CD4-positive, alpha-beta T cell treated with Interferon gamma for 1 hour (primary cell): ENCODE measurements around the gene DSCAML1.

ENCODE experiments used
- DNase-seq: peaks from one replicate; pipeline ENCODE4 v3.0.0-alpha.2; 2020

The DSCAML1 gene

GRCh38 chr11:117600234-117600783 is 196.7 kb downstream of the DSCAML1 start:
- DNase-seq, result no peak

GRCh38 chr11:117597071-117597470 is 199.9 kb downstream of the DSCAML1 start:
- DNase-seq, result no peak

GRCh38 chr11:117595440-117595839 is 201.6 kb downstream of the DSCAML1 start:
- DNase-seq, result no peak

- no peak for DNase-seq
Measured at GRCh38 chr11:117594721-117595120, 202.3 kb downstream of the DSCAML1 start.

- DNase-seq, result no peak
Measured at GRCh38 chr11:117593065-117593464, 204.0 kb downstream of the DSCAML1 start.

GRCh38 chr11:117591316-117592039 is 205.5 kb downstream of the DSCAML1 start:
- DNase-seq, result no peak

GRCh38 chr11:117589063-117589462 is 208.0 kb downstream of the DSCAML1 start:
- no peak for DNase-seq

- no peak for DNase-seq
Measured at GRCh38 chr11:117588166-117588810, 208.7 kb downstream of the DSCAML1 start.

- no peak for DNase-seq
Measured at GRCh38 chr11:117587416-117587815, 209.6 kb downstream of the DSCAML1 start.

- no peak for DNase-seq
Measured at GRCh38 chr11:117586392-117586791, 210.6 kb downstream of the DSCAML1 start.

- no peak for DNase-seq
Measured at GRCh38 chr11:117585631-117586030, 211.4 kb downstream of the DSCAML1 start.

GRCh38 chr11:117584056-117584830 is 212.8 kb downstream of the DSCAML1 start:
- DNase-seq, result no peak

- no peak for DNase-seq
Measured at GRCh38 chr11:117583063-117583801, 213.8 kb downstream of the DSCAML1 start.

- DNase-seq, result no peak
Measured at GRCh38 chr11:117582433-117582832, 214.6 kb downstream of the DSCAML1 start.

- no peak for DNase-seq
Measured at GRCh38 chr11:117580866-117581265, 216.2 kb downstream of the DSCAML1 start.

- DNase-seq, result no peak
Measured at GRCh38 chr11:117579161-117579560, 217.9 kb downstream of the DSCAML1 start.

- no peak for DNase-seq
Measured at GRCh38 chr11:117575856-117576255, 221.2 kb downstream of the DSCAML1 start.

- DNase-seq, result no peak
Measured at GRCh38 chr11:117574551-117574950, 222.5 kb downstream of the DSCAML1 start.

GRCh38 chr11:117573326-117573725 is 223.7 kb downstream of the DSCAML1 start:
- DNase-seq, result no peak

- DNase-seq, result no peak
Measured at GRCh38 chr11:117572671-117573070, 224.3 kb downstream of the DSCAML1 start.

GRCh38 chr11:117572129-117572528 is 224.9 kb downstream of the DSCAML1 start:
- DNase-seq, result no peak

- no peak for DNase-seq
Measured at GRCh38 chr11:117570701-117571100, 226.3 kb downstream of the DSCAML1 start.

GRCh38 chr11:117569911-117570310 is 227.1 kb downstream of the DSCAML1 start:
- no peak for DNase-seq
